ENCODE data around the gene F10.

The F10 gene

GRCh38 chr13:113084094-113084942, 38.3 kb upstream of the F10 start:
- Histone ChIP-seq H3K4me3 (ENCODE audit: low read depth, low read length) (no peak overlapping the region), H3K36me3 (peaks cover 66% of the 10 kb centered on the region), H3K9me3 (ENCODE audit: severe bottlenecking) (no peaks in the 10 kb centered on the region), H3K27ac (no peak overlapping the region), H3K27me3 (ENCODE audit: insufficient read depth, low read depth, severe bottlenecking) (no peaks in the 10 kb centered on the region)
- TF ChIP-seq, protein P1, sequence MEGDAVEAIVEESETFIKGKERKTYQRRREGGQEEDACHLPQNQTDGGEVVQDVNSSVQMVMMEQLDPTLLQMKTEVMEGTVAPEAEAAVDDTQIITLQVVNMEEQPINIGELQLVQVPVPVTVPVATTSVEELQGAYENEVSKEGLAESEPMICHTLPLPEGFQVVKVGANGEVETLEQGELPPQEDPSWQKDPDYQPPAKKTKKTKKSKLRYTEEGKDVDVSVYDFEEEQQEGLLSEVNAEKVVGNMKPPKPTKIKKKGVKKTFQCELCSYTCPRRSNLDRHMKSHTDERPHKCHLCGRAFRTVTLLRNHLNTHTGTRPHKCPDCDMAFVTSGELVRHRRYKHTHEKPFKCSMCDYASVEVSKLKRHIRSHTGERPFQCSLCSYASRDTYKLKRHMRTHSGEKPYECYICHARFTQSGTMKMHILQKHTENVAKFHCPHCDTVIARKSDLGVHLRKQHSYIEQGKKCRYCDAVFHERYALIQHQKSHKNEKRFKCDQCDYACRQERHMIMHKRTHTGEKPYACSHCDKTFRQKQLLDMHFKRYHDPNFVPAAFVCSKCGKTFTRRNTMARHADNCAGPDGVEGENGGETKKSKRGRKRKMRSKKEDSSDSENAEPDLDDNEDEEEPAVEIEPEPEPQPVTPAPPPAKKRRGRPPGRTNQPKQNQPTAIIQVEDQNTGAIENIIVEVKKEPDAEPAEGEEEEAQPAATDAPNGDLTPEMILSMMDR (IDR thresholded peaks at IDR 0.05; ENCODE audit: low read depth, low read length): peak; percentile 11; the same call in 1 of the 2 replicates
- DNase-seq: no peak

DNA sequence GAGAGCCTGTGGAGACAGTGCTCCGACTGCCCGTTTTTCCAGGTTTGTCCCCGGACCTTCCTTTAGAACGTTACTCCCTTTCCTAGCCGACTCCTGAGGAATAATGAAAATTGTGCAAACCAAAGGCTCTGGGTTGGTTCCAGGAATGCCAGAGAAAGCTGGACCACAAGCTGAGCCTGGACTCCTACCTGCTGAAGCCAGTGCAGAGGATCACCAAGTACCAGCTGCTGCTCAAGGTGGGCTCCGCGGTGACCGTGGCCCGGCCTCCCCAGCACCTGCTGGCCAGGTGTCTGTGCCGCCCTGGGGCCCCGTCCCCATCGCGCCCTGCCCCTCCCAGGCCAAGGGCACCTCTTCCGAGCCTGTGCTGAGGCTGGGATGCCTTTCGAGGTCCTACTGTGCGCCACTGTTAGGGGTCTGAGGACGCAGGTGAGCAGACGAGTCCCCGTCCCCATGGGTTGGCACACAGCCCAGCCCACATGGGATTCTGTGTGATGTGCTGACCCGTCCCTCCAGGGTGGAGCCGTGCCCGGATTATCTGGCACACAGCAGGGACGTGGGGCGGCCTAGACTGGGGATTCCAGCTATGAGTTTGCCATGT, 37.6 kb upstream of the F10 start:
- Histone ChIP-seq H3K27me3 (ENCODE audit: insufficient read depth, low read depth, severe bottlenecking) (no peaks in the 10 kb centered on the region), H3K27ac (no peak overlapping the region), H3K36me3 (peaks cover 72% of the 10 kb centered on the region), H3K9me3 (ENCODE audit: severe bottlenecking) (no peaks in the 10 kb centered on the region), H3K4me3 (ENCODE audit: low read depth, low read length) (no peak overlapping the region)
- DNase-seq: no peak
- TF ChIP-seq, protein P1 (IDR thresholded peaks at IDR 0.05; ENCODE audit: low read depth, low read length): no peak

DNA sequence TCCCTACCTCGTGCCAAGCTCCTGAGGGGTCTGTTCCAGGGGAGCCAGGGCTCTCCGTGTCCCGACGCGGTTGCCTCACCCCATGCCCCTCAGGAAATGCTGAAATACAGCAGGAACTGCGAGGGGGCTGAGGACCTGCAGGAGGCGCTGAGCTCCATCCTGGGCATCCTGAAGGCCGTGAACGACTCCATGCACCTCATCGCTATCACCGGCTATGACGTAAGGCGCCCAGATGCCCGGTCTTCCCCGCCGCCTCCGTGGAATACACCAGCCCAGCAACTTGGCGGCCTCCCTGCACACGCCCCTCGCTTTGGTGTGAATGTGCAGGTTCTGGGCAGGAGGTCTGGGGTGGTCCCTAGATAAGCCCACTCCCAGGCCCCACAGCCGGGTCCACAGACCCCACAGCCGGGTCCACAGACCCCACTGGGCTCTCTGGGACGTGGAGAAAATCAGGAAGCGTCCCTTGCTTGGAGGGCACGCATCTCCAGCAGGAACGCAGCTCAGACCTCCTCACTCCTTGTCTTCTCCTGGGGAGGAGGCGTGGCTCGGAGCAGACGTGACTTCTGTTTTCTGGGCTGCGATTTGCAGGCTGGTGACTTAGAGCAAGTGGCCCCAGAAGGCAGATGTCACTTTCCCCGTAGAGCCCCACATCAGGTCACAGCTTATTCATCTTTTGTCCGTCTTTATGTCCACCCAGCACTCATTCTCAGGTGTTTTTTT, 36.4 kb upstream of the F10 start:
- TF ChIP-seq, protein P1 (IDR thresholded peaks at IDR 0.05; ENCODE audit: low read depth, low read length): peak; percentile 75
- DNase-seq: peak; percentile 54
- no peak overlapping the region for H3K27ac ChIP-seq
- no peaks in the 10 kb centered on the region for H3K9me3 ChIP-seq (ENCODE audit: severe bottlenecking)
- no peak overlapping the region for H3K4me3 ChIP-seq (ENCODE audit: low read depth, low read length)
- peaks cover 72% of the 10 kb centered on the region for H3K36me3 ChIP-seq
- H3K27me3 ChIP-seq (ENCODE audit: insufficient read depth, low read depth, severe bottlenecking): no peaks in the 10 kb centered on the region

DNA sequence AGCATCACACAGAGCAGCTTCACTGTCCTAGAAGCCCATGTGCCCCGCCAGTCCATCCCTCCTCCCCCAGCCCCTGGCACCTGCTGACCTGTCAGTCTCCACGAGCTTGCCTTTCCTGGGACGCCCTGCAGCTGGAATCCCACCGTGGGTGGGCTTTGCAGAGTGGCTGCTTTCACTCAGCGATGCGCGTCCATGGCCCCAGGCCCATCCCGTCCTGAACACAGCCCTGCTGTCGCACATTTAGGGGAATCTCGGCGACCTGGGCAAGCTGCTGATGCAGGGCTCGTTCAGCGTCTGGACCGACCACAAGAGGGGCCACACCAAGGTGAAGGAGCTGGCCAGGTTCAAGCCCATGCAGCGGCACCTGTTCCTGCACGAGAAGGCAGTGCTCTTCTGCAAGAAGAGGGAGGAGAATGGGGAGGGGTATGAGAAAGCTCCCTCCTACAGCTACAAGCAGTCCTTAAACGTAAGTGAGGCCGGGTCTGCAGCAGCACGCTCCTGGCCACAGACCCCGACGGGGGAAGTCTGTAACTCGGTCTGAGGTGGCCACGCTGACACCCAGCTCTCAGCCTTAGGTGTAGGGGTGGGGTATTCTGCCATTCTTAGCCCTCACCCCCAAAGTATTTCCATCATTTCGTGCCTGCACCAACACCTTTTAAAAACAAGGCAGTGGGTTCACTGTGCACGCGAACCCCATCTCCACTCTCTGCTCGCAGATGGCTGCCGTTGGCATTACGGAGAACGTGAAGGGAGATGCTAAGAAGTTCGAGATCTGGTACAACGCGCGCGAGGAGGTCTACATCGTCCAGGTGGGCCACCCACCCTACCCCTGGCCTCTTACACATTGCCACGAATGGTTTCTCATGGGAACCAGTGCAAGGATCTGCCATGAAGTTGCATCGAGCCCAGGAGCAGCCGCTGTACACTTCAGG, 35.3 kb upstream of the F10 start:
- H3K4me3 ChIP-seq (ENCODE audit: low read depth, low read length): no peak overlapping the region
- no peak for DNase-seq
- no peak overlapping the region for H3K27ac ChIP-seq
- H3K9me3 ChIP-seq (ENCODE audit: severe bottlenecking): no peaks in the 10 kb centered on the region
- TF ChIP-seq, protein P1 (IDR thresholded peaks at IDR 0.05; ENCODE audit: low read depth, low read length): no peak
- H3K36me3 ChIP-seq: peaks cover 77% of the 10 kb centered on the region
- H3K27me3 ChIP-seq (ENCODE audit: insufficient read depth, low read depth, severe bottlenecking): no peaks in the 10 kb centered on the region

DNA sequence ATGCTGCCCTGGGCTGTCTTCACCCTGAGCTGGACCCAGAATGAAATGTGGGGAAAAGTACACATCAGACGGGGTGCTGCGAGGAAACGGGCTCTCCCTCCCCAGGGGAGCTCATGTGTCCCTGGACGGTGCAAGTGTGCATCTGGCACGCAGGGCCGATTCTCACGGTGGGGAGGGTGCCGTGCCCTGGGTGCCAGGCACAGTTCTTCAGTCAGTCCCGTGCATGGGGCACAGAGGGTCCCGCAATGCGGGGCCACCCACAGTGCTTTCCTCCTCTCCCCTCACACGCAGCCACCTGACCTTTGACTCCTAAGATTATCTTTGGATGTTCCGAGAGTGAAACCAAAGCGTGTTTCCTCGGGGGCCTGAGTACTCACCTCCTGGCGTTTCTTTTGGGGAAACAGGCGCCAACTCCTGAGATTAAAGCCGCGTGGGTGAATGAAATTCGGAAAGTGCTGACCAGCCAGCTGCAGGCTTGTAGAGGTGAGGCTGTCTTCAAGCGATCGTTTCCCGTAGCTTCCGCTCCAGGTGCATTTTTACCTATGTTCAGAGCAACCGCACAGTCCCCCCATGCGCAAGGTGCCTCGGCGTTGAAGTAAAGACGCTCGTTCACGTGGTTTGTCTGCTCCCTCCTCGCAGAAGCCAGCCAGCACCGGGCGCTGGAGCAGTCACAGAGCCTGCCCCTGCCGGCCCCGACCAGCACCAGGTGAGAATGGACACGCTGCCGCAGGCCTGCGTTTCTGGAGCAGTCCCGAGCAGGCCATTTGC, 34.5 kb upstream of the F10 start:
- H3K36me3 ChIP-seq: peaks cover 72% of the 10 kb centered on the region
- no peaks in the 10 kb centered on the region for H3K9me3 ChIP-seq (ENCODE audit: severe bottlenecking)
- TF ChIP-seq, protein P1 (IDR thresholded peaks at IDR 0.05; ENCODE audit: low read depth, low read length): no peak

More for the DNA sequence above, 34.5 kb upstream of the F10 start:
- H3K27me3 ChIP-seq (ENCODE audit: insufficient read depth, low read depth, severe bottlenecking): no peaks in the 10 kb centered on the region
- H3K4me3 ChIP-seq (ENCODE audit: low read depth, low read length): no peak overlapping the region
- no peak overlapping the region for H3K27ac ChIP-seq
- no peak for DNase-seq

Data from WERI-Rb-1 (cell line).